GM04504 (cell line): ENCODE results near the gene MYO15B.
A peak's percentile ranks its signal among the peaks of the same experiment; 100 is the strongest.

ENCODE experiments used
- DNase-seq: peaks from one replicate; pipeline ENCODE4 v3.0.0-alpha.2; 2012; ENCODE audit warnings: low read depth

The MYO15B gene

GRCh38 chr17:75666959-75667790 is 79.6 kb downstream of the MYO15B start, which contains the start of the genes RECQL5 and SAP30BP:
TSS of gene RECQL5 (minus strand) at chr17:75667154. CDS start at chr17:75666557, 597 bp downstream.
TSS of gene SAP30BP (plus strand) at chr17:75667338. CDS start at chr17:75667373, 35 bp downstream.
- DNase-seq, result peak; percentile 97

- no peak for DNase-seq
Measured at GRCh38 chr17:75667825-75668224, 80.2 kb downstream of the MYO15B start.

- no peak for DNase-seq
Measured at GRCh38 chr17:75668489-75668888, 80.9 kb downstream of the MYO15B start.

GRCh38 chr17:75670868-75671267 is 83.3 kb downstream of the MYO15B start:
- no peak for DNase-seq

- DNase-seq, result no peak
Measured at GRCh38 chr17:75672011-75672410, 84.4 kb downstream of the MYO15B start.

- DNase-seq, result no peak
Measured at GRCh38 chr17:75673487-75673886, 85.9 kb downstream of the MYO15B start.
